Adrenal gland (tissue), 12 donors: ENCODE measurements around the gene KBTBD7. TPM values are rescaled to one million over a fixed set of nuclear protein-coding genes. Genes with fewer than 3 reads are reported as not detected.

Experiments used
- DNase-seq, 7 donors: peaks; one replicate each; pipeline ENCODE4 v3.0.0-alpha.2; 2019 to 2020
- H3K27ac ChIP-seq, 5 donors: fragments of 200-600 bp; sonication (generic) in 4 of 5; 1 replicate in 3 of 5; 2 replicates in 2 of 5; pipeline versions ENCODE4 v1.5.1 to v1.8.0; 2016 to 2020; ENCODE audit warnings: mild to moderate bottlenecking in 1 of 5
- H3K27me3 ChIP-seq: fragments of 200-600 bp; 2 replicates; pipeline ENCODE4 v1.8.0; 2021
- H3K36me3 ChIP-seq, 2 donors: fragments of 200-600 bp; replicated peaks in 1 of 2; 1 replicate in 1 of 2; 2 replicates in 1 of 2; pipeline versions ENCODE4 v1.5.1 to v1.8.0; 2018 to 2022
- H3K4me1 ChIP-seq, 2 donors: fragments of 200-600 bp; replicated peaks in 1 of 2; 1 replicate in 1 of 2; 2 replicates in 1 of 2; pipeline versions ENCODE4 v1.5.1 to v1.8.0; 2018 to 2021
- H3K4me3 ChIP-seq, 4 donors: fragments of 200-600 bp; sonication (generic) in 3 of 4; one replicate each; pipeline ENCODE4 v1.5.1; 2016 to 2018
- H3K9me3 ChIP-seq, 3 donors: fragments of 200-600 bp; sonication (generic) in 1 of 3; replicated peaks in 1 of 3; 1 replicate in 2 of 3; 2 replicates in 1 of 3; pipeline versions ENCODE4 v1.5.1 to v1.8.0; 2016 to 2021
- CTCF ChIP-seq, 6 experiments: fragments of 450-650 bp in 4 of 6; fragments of 200-600 bp in 2 of 6; sonication (generic) in 1 of 6; IDR thresholded peaks; 1 replicate in 5 of 6; 2 replicates in 1 of 6; pipeline versions ENCODE4 v1.5.1 to v1.8.0; 2016 to 2021; ENCODE audit warnings: antibody characterized with exemption in 6 of 6, mild to moderate bottlenecking in 2 of 6, moderate library complexity in 1 of 6
- POLR2A ChIP-seq, 2 donors: fragments of 450-650 bp; IDR thresholded peaks; one replicate each; pipeline ENCODE4 v1.6.1; 2017; ENCODE audit warnings: antibody characterized with exemption in 2 of 2, mild to moderate bottlenecking in 2 of 2, moderate library complexity in 1 of 2
- WGBS, 4 donors: extraction: QIAGEN DNeasy Blood & Tissue Kit in 2 of 4; methylation state at CpG; one replicate each; pipeline versions ENCODE4 v1.1.5 to v1.1.7; 2013 to 2017; 5-methylcytosine and 5-hydroxymethylcytosine counted together
- intact Hi-C, 2 donors: fragments of 100-400 bp; cut with DNase I; formaldehyde crosslinking; loops; one replicate each; pipeline versions ENCODE4 v1.14.1 to v1.15.0; 2022 to 2023
- polyA plus RNA-seq, 3 donors: library from polyadenylated mRNA; stranded (reverse); fragments of 200-250 nt in 2 of 3; fragments of 350-450 nt in 1 of 3; fragmentation: Illumina TruSeq in 1 of 3; extraction: RNeasy Lipid Tissue Mini Kit (QIAGEN cat#74804) in 1 of 3; gene quantifications; one replicate each; pipeline ENCODE4 v1.2.3, GENCODE V29; 2013 to 2014
- total RNA-seq, 9 donors: library from RNA; depleted of rRNA in 4 of 9; stranded (reverse); fragments of >200 nt in 4 of 9; fragments of 120-200 nt in 1 of 9; fragmentation: NEBNext Ultra II Directional in 1 of 9; extraction: Animal tissue kit (Norgen Biotek cat#: 25700) in 1 of 9; gene quantifications; one replicate each; pipeline versions ENCODE4 v1.1.0 to v1.2.4, GENCODE V29; 2013 to 2023
- donor health status: healthy with polysubstance abuse.
- donor health status: Bipolar disorder and iron deficiency.
- donor health status: DM: yes; HTN: yes; CAD: no.
- donor health status: DM: no; HTN: no; CAD: no.
- donor health status: DM: no; HTN: no; CAD: no.
- donor health status: DM: yes; HTN: yes; CAD: no.

The KBTBD7 gene
- total and polyA plus RNA-seq, 12 donors: 2.3 to 13.7 (median 9.2) TPM

- Histone ChIP-seq H3K4me3 (no peak overlapping the region), H3K27me3 (no peaks in the 10 kb centered on the region), H3K9me3 (peaks cover 0 to 4% (median 0%) of the 10 kb centered on the region in 3 donors), H3K4me1 (no peaks in the 10 kb centered on the region), H3K27ac (no peak overlapping the region), H3K36me3 (no peaks in the 10 kb centered on the region)
- intact Hi-C loops: no loop called here
- no peak for DNase-seq
- no peak for TF ChIP-seq POLR2A (IDR thresholded peaks at IDR 0.05)
- TF ChIP-seq CTCF (IDR thresholded peaks at IDR 0.05): no peak
Measured at GRCh38 chr13:41206467-41206866, 12.1 kb upstream of the KBTBD7 start.

GRCh38 chr13:41203810-41204209 is 9.4 kb upstream of the KBTBD7 start:
- Histone ChIP-seq H3K4me1 (no peaks in the 10 kb centered on the region), H3K9me3 (peaks cover 0 to 4% (median 0%) of the 10 kb centered on the region in 3 donors), H3K4me3 (no peak overlapping the region), H3K27ac (no peak overlapping the region), H3K36me3 (no peaks in the 10 kb centered on the region), H3K27me3 (no peaks in the 10 kb centered on the region)
- 73 to 81% (median 78%) methylated on average over 6 of the region's 6 CpGs for WGBS, 4 donors
- DNase-seq: no peak
- intact Hi-C loops: no loop called here
- TF ChIP-seq POLR2A (IDR thresholded peaks at IDR 0.05) (no peak), CTCF (IDR thresholded peaks at IDR 0.05) (no peak)

GRCh38 chr13:41200126-41200525 is 5.8 kb upstream of the KBTBD7 start:
- intact Hi-C loops: no loop called here
- DNase-seq: no peak
- Histone ChIP-seq H3K4me3 (no peak overlapping the region), H3K27ac (no peak overlapping the region), H3K27me3 (no peaks in the 10 kb centered on the region), H3K4me1 (no peaks in the 10 kb centered on the region), H3K36me3 (no peaks in the 10 kb centered on the region), H3K9me3 (no peaks in the 10 kb centered on the region)
- WGBS, 4 donors: 85 to 89% (median 87%) methylated on average over 4 of the region's 4 CpGs
- TF ChIP-seq POLR2A (IDR thresholded peaks at IDR 0.05) (no peak), CTCF (IDR thresholded peaks at IDR 0.05) (no peak)

- no peak for DNase-seq
- Histone ChIP-seq H3K4me3 (no peak overlapping the region), H3K36me3 (no peaks in the 10 kb centered on the region), H3K4me1 (no peaks in the 10 kb centered on the region), H3K27me3 (no peaks in the 10 kb centered on the region), H3K27ac (no peak overlapping the region), H3K9me3 (no peaks in the 10 kb centered on the region)
- intact Hi-C loops: loop anchor here in 1 of 2 donors (10.0 kb wide), 1 partner anchor 65 kb away; the partner anchor contains the start of gene KBTBD6
- TF ChIP-seq POLR2A (IDR thresholded peaks at IDR 0.05) (no peak), CTCF (IDR thresholded peaks at IDR 0.05) (no peak)
- WGBS, 4 donors: 84 to 94% (median 89%) methylated on average over 2 of the region's 2 CpGs
Measured at GRCh38 chr13:41199526-41199925, 5.2 kb upstream of the KBTBD7 start.
